ENCODE measurements around the gene NOXO1. TPM values are rescaled to one million over a fixed set of nuclear protein-coding genes. Genes with fewer than 3 reads are reported as not detected.
A peak's percentile ranks its signal among the peaks of the same experiment; 100 is the strongest.

Gene NOXO1
- total RNA-seq, 1 experiment from 2014 or later, result 1.7 TPM

- TF ChIP-seq CTCF (conservative IDR thresholded peaks at IDR 0.05), result no peak
These were observed 9.3 kb upstream of the NOXO1 start for GRCh38 chr16:1990351-1991134.

More at GRCh38 chr16:1990351-1991134, 9.3 kb upstream of the NOXO1 start:
- H3K4me1 Mint-ChIP-seq, result peaks cover 16 to 20% of the 10 kb centered on the region in 2 experiments
- peak; percentile 86 for DNase-seq
- no CpG with 5 or more reads among the region's 50 CpGs for WGBS (ENCODE audit: extremely low coverage, insufficient read length, low lambda C conversion rate)
- H3K23me2 ChIP-seq (ENCODE audit: insufficient read length, low read depth, low read length, poor library complexity, severe bottlenecking), result peaks cover 18% of the 10 kb centered on the region
- H3K23ac ChIP-seq (ENCODE audit: insufficient read length, low read depth, low read length), result no peak overlapping the region
- no peak overlapping the region for H2BK20ac ChIP-seq (ENCODE audit: low read depth, low read length, poor library complexity, severe bottlenecking)
- no peak overlapping the region for H3K56ac ChIP-seq (ENCODE audit: insufficient read length, low read depth, low read length)
- no peak overlapping the region for H3K18ac ChIP-seq (ENCODE audit: insufficient read length, low read depth, low read length)
- H4K20me1 ChIP-seq (ENCODE audit: control insufficient read depth, insufficient read depth, insufficient read length), result peaks cover under 1% of the 10 kb centered on the region
- no peaks in the 10 kb centered on the region; a peak in 1 of 5 replicates for H3K9me3 Mint-ChIP-seq
- H3K4ac ChIP-seq (ENCODE audit: low read depth, low read length), result no peak overlapping the region
- no peak overlapping the region for H2AFZ ChIP-seq (ENCODE audit: low read length)
- no peaks in the 10 kb centered on the region for H3K79me1 ChIP-seq (ENCODE audit: insufficient read depth, low read depth, low read length, poor library complexity, severe bottlenecking)
- H2AK5ac ChIP-seq (ENCODE audit: insufficient read length, low read length), result no peak overlapping the region
- peak overlapping the region; percentile 53 for H3K4me2 ChIP-seq (ENCODE audit: insufficient read depth, insufficient read length, low read length)
- H3K9me3 ChIP-seq (ENCODE audit: control insufficient read depth, low read depth, low read length), result no peaks in the 10 kb centered on the region
- H3K27ac ChIP-seq (ENCODE audit: insufficient read length, low read depth, low read length), result no peak overlapping the region
- peak overlapping the region in 1 of 3 experiments; percentile 57; a peak in 1 of 7 replicates for H3K27ac Mint-ChIP-seq
- H3K79me2 ChIP-seq (ENCODE audit: insufficient read depth, low read length), result no peaks in the 10 kb centered on the region
- no peaks in the 10 kb centered on the region; the same call in 1 of the 2 replicates for H3K4me1 ChIP-seq (ENCODE audit: insufficient read depth, low read length)
- H3T11ph ChIP-seq (ENCODE audit: low read length), result no peak overlapping the region
- peaks cover 0 to 16% (median 14%) of the 10 kb centered on the region in 3 experiments; a peak in 6 of 7 replicates for H3K36me3 Mint-ChIP-seq (ENCODE audit: insufficient read depth in 1 of 3, low read depth in 3 of 3)
- peak overlapping the region; percentile 66 to 84 for H3K4me3 Mint-ChIP-seq
- H4K91ac ChIP-seq (ENCODE audit: insufficient read length, low read depth, low read length), result no peak overlapping the region
- H2BK15ac ChIP-seq (ENCODE audit: low read depth, low read length), result no peak overlapping the region; the same call in 1 of the 2 replicates
- peaks cover 15% of the 10 kb centered on the region; the same call in 1 of the 2 replicates for H3K27me3 ChIP-seq (ENCODE audit: insufficient read depth, low read length)
- no peak overlapping the region for H2BK120ac ChIP-seq (ENCODE audit: low read depth, low read length, poor library complexity, severe bottlenecking)
- H3K27me3 Mint-ChIP-seq (ENCODE audit: low read depth), result peaks cover 42% of the 10 kb centered on the region
- no peak overlapping the region for H4K5ac ChIP-seq (ENCODE audit: insufficient read length, low read depth, low read length)
- no peak overlapping the region for H4K8ac ChIP-seq (replicated peaks; ENCODE audit: insufficient read length, low read depth, low read length)
- H2BK12ac ChIP-seq (ENCODE audit: insufficient read length, low read depth, low read length), result no peak overlapping the region
- no peak overlapping the region for H2BK5ac ChIP-seq (ENCODE audit: insufficient read length, low read length)
- no peak overlapping the region for H3K9ac ChIP-seq (ENCODE audit: extremely low read depth, insufficient read length, low read length)
- H3K14ac ChIP-seq (ENCODE audit: insufficient read depth, low read length), result peak overlapping the region; percentile 70

Data from H9 (cell line).